Lung (tissue), 16 donors: ENCODE data around the gene MICU1. TPM values are rescaled to one million over a fixed set of nuclear protein-coding genes. Genes with fewer than 3 reads are reported as not detected.
"Not testable (repeated sequence)": the region's sequence is repeated elsewhere in the genome, so short reads cannot be mapped to it uniquely, and the experiment has no call there.

ENCODE experiments used
- ATAC-seq: fragments of 200-7000 bp; cut with Tn5 transposase; one replicate; pipeline ENCODE4 v1.9.1; 2020; ENCODE audit warnings: moderate number of reproducible peaks; ENCODE audit not compliant: insufficient read depth, low FRiP score
- DNase-seq, 3 donors: peaks; one replicate each; pipeline ENCODE4 v3.0.0-alpha.2; 2013 to 2017
- H3K27ac ChIP-seq, 2 donors: one replicate each; pipeline ENCODE4 v1.5.1; 2013; ENCODE audit warnings: mild to moderate bottlenecking in 2 of 2, moderate library complexity in 2 of 2, control low read depth in 1 of 2, inconsistent platforms in 1 of 2, low read depth in 1 of 2, low read length in 1 of 2
- H3K27me3 ChIP-seq, 3 donors: one replicate each; pipeline ENCODE4 v1.5.1; 2013; ENCODE audit warnings: low read length in 2 of 3; ENCODE audit not compliant: control insufficient read depth in 3 of 3, insufficient read depth in 3 of 3
- H3K36me3 ChIP-seq, 4 donors: one replicate each; pipeline ENCODE4 v1.5.1; 2013; ENCODE audit warnings: low read length in 4 of 4, mild to moderate bottlenecking in 1 of 4, moderate library complexity in 1 of 4; ENCODE audit not compliant: control insufficient read depth in 4 of 4, insufficient read depth in 4 of 4
- H3K4me1 ChIP-seq, 5 donors: one replicate each; pipeline ENCODE4 v1.5.1; 2013; ENCODE audit warnings: low read length in 5 of 5, mild to moderate bottlenecking in 2 of 5, moderate library complexity in 1 of 5; ENCODE audit not compliant: control insufficient read depth in 5 of 5, insufficient read depth in 5 of 5
- H3K4me3 ChIP-seq: one replicate; pipeline ENCODE4 v1.5.1; 2013; ENCODE audit warnings: mild to moderate bottlenecking, control low read depth, moderate library complexity
- H3K9ac ChIP-seq, 2 donors: one replicate each; pipeline ENCODE4 v1.5.1; 2013; ENCODE audit warnings: low read length in 2 of 2, control low read depth in 1 of 2; ENCODE audit not compliant: insufficient read depth in 1 of 2
- H3K9me3 ChIP-seq, 4 donors: one replicate each; pipeline ENCODE4 v1.5.1; 2013; ENCODE audit warnings: low read length in 3 of 4, mild to moderate bottlenecking in 1 of 4, moderate library complexity in 1 of 4; ENCODE audit not compliant: control insufficient read depth in 4 of 4, insufficient read depth in 3 of 4
- WGBS, 2 donors: extraction: QIAGEN DNeasy Blood & Tissue Kit; methylation state at CpG; one replicate each; pipeline ENCODE4 v1.1.7; 2013; 5-methylcytosine and 5-hydroxymethylcytosine counted together
- long read RNA-seq, 5 donors: transcript quantifications; one replicate each; lab custom pipeline, GENCODE V29; 2026
- polyA plus RNA-seq, 2 donors: library from polyadenylated mRNA; stranded (reverse); fragments of 200-250 nt; gene quantifications; one replicate each; pipeline ENCODE4 v1.2.1, GENCODE V29; 2013
- total RNA-seq, 2 donors: library from RNA; depleted of rRNA in 1 of 2; stranded (reverse); fragments of >200 nt in 1 of 2; gene quantifications; one replicate each; pipeline ENCODE4 v1.2.1, GENCODE V29; 2014 to 2021
- TF ChIP-seq, protein P1 (sequence below): IDR thresholded peaks from 2 replicates; pipeline ENCODE4 v1.5.1; 2012; ENCODE audit warnings: mild to moderate bottlenecking; ENCODE audit errors: control extremely low read depth, extremely low read depth
- donor health status: control.
- donor health status: control.
- donor health status: Bipolar disorder and iron deficiency.
- donor health status: healthy.
- donor health status: DM: yes; HTN: yes; CAD: no.

MICU1 gene
- total RNA-seq (10 to 100 TPM; 44.4 to 86.4 TPM), polyA plus RNA-seq (10 to 100 TPM; 41.9 TPM)
- long read RNA-seq, donor 1, transcript MICU1-208 (3 exons, 580 nt): minor isoform, 5 of 33 reads
- long read RNA-seq, donor 1, transcript MICU1-201 (12 exons, 2,383 nt): major isoform, 14 of 33 reads
- long read RNA-seq, donor 1, partial matches to known transcripts: 14 of 33 reads
- long read RNA-seq, donor 1, other reads (novel, unspliced or antisense): 0 of 33 reads
- long read RNA-seq, donor 2, partial matches to known transcripts: 0 of 4 reads
- long read RNA-seq, donor 2, other reads (novel, unspliced or antisense): 0 of 4 reads
- long read RNA-seq, donor 3, transcript MICU1-201 (12 exons, 2,383 nt): major isoform, 8 of 12 reads
- long read RNA-seq, donor 3, partial matches to known transcripts: 0 of 12 reads
- long read RNA-seq, donor 3, other reads (novel, unspliced or antisense): 0 of 12 reads
- long read RNA-seq, donor 4, partial matches to known transcripts: 0 of 7 reads
- long read RNA-seq, donor 4, other reads (novel, unspliced or antisense): 0 of 7 reads
- long read RNA-seq, donor 5, transcript MICU1-201 (12 exons, 2,383 nt): major isoform, 16 of 31 reads
- long read RNA-seq, donor 5, transcript MICU1-208 (3 exons, 580 nt): minor isoform, 15 of 31 reads
- long read RNA-seq, donor 5, partial matches to known transcripts: 0 of 31 reads
- long read RNA-seq, donor 5, other reads (novel, unspliced or antisense): 0 of 31 reads

GRCh38 chr10:72625608-72626443, at the start of gene MICU1:
MICU1 (minus strand) TSS chr10:72626079; CDS start chr10:72566793, 59,286 bp downstream.
- DNase-seq: peak; percentile 97 to 99 (median 98)
- 0% methylated on average over 47 to 49 of the region's 49 CpGs for WGBS, 2 donors
- peak within 1 kb of the TSS; percentile 80 to 88 for H3K27ac ChIP-seq
- H3K9ac ChIP-seq: peak within 1 kb of the TSS; percentile 38 to 93
- H3K4me3 ChIP-seq: peak within 1 kb of the TSS; percentile 81
- peak; percentile 99 for ATAC-seq
- H3K9me3 ChIP-seq: no peaks in the 10 kb centered on the region
- no peaks in the 10 kb centered on the region for H3K27me3 ChIP-seq
- TF ChIP-seq, protein P1, sequence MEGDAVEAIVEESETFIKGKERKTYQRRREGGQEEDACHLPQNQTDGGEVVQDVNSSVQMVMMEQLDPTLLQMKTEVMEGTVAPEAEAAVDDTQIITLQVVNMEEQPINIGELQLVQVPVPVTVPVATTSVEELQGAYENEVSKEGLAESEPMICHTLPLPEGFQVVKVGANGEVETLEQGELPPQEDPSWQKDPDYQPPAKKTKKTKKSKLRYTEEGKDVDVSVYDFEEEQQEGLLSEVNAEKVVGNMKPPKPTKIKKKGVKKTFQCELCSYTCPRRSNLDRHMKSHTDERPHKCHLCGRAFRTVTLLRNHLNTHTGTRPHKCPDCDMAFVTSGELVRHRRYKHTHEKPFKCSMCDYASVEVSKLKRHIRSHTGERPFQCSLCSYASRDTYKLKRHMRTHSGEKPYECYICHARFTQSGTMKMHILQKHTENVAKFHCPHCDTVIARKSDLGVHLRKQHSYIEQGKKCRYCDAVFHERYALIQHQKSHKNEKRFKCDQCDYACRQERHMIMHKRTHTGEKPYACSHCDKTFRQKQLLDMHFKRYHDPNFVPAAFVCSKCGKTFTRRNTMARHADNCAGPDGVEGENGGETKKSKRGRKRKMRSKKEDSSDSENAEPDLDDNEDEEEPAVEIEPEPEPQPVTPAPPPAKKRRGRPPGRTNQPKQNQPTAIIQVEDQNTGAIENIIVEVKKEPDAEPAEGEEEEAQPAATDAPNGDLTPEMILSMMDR: no peak
- peaks cover 0 to 7% (median 2%) of the 10 kb centered on the region in 4 donors for H3K36me3 ChIP-seq
- H3K4me1 ChIP-seq: peaks cover 4 to 13% (median 4%) of the 10 kb centered on the region in 5 donors

- not testable (repeated sequence) for H3K27ac ChIP-seq, H3K9me3 ChIP-seq, H3K4me3 ChIP-seq, DNase-seq, H3K9ac ChIP-seq, H3K36me3 ChIP-seq, H3K27me3 ChIP-seq, ATAC-seq, H3K4me1 ChIP-seq
- 94 to 98% methylated on average over 4 to 5 of the region's 5 CpGs for WGBS, 2 donors
These were observed 48.3 kb upstream of the MICU1 start for GRCh38 chr10:72674174-72674573.

- 89 to 98% methylated on average over 1 of the region's 1 CpG for WGBS, 2 donors
- H3K27ac ChIP-seq: no peak overlapping the region
- H3K4me3 ChIP-seq: no peak overlapping the region
- H3K36me3 ChIP-seq: no peaks in the 10 kb centered on the region
- H3K9ac ChIP-seq: no peak overlapping the region
- TF ChIP-seq, protein P1: no peak
- ATAC-seq (no peak), DNase-seq (no peak)
- H3K27me3 ChIP-seq: no peaks in the 10 kb centered on the region
- no peaks in the 10 kb centered on the region for H3K9me3 ChIP-seq
- H3K4me1 ChIP-seq: no peaks in the 10 kb centered on the region
These were observed 47.4 kb upstream of the MICU1 start for GRCh38 chr10:72673280-72673679.
